Testis (tissue), 3 donors: ENCODE measurements around the gene ZFYVE28. TPM values are rescaled to one million over a fixed set of nuclear protein-coding genes. Genes with fewer than 3 reads are reported as not detected.
A peak's percentile ranks its signal among the peaks of the same experiment; 100 is the strongest.

Experiments used
- DNase-seq: peaks from one replicate; pipeline ENCODE4 v3.0.0-alpha.2; 2019
- H3K27ac ChIP-seq, 2 donors: fragments of 200-600 bp; sonication (generic); one replicate each; pipeline ENCODE4 v1.5.1; 2019
- H3K27me3 ChIP-seq: fragments of 200-600 bp; sonication (generic); one replicate; pipeline ENCODE4 v1.5.1; 2019
- H3K36me3 ChIP-seq: fragments of 200-600 bp; sonication (generic); one replicate; pipeline ENCODE4 v1.5.1; 2017; ENCODE audit warnings: low read depth; ENCODE audit errors: missing control alignments
- H3K4me1 ChIP-seq: fragments of 200-600 bp; sonication (generic); one replicate; pipeline ENCODE4 v1.5.1; 2019
- H3K4me3 ChIP-seq, 2 donors: fragments of 200-600 bp; sonication (generic); one replicate each; pipeline ENCODE4 v1.5.1; 2017 to 2019
- H3K9me3 ChIP-seq: fragments of 200-600 bp; sonication (generic); one replicate; pipeline ENCODE4 v1.5.1; 2017
- POLR2A ChIP-seq: fragments of 450-650 bp; IDR thresholded peaks from one replicate; pipeline ENCODE4 v1.6.1; 2017; ENCODE audit warnings: antibody characterized with exemption, mild to moderate bottlenecking, moderate library complexity
- WGBS, 2 donors: methylation state at CpG; one replicate each; pipeline ENCODE4 v1.1.5; 2018; 5-methylcytosine and 5-hydroxymethylcytosine counted together
- intact Hi-C: fragments of 100-400 bp; cut with DNase I; formaldehyde crosslinking; loops from one replicate; pipeline ENCODE4 v1.15.1; 2023; ENCODE audit warnings: low total_unique reads
- polyA plus RNA-seq: library from polyadenylated mRNA; stranded (reverse); fragments of 350-450 nt; fragmentation: Illumina TruSeq; extraction: RNeasy Lipid Tissue Mini Kit (QIAGEN cat#74804); gene quantifications from one replicate; pipeline ENCODE4 v1.2.3, GENCODE V29; 2014; ENCODE audit warnings: low read depth, low replicate concordance; ENCODE audit not compliant: insufficient read depth
- total RNA-seq, 2 donors: library from RNA; depleted of rRNA; stranded (reverse); fragments of >200 nt; gene quantifications; one replicate each; pipeline ENCODE4 v1.2.3, GENCODE V29; 2016
- TF ChIP-seq, protein P1 (sequence below), 3 experiments: fragments of 450-650 bp in 2 of 3; fragments of 200-600 bp in 1 of 3; sonication (generic) in 1 of 3; IDR thresholded peaks; one replicate each; pipeline ENCODE4 v1.5.1; 2016 to 2019; ENCODE audit warnings: antibody characterized with exemption in 3 of 3, mild to moderate bottlenecking in 2 of 3, moderate library complexity in 1 of 3

The ZFYVE28 gene
- total and polyA plus RNA-seq, 3 donors from 2014 or later, result 14.7 to 55.3 (median 40.5) TPM

DNA sequence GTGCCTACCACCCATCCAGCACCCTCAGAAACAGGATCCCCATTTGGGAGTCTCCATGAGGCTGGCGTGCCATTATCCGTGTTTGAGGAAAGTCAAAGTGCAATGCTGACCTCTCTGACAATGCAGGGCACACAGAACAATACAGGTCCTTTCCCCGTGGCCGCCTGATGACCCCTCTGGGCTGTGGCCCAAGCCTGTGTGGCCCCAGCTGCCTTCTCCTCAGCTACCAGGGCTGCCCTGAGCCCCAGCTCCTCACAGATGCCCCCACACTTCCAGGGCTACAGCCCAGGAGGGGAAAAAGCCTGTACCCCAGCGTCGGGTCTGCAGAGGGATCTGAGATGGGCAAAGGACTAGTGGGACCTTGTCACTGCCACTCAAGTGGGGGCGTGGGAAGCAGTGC lies 15.5 kb downstream of the ZFYVE28 start:
- Histone ChIP-seq H3K9me3 (no peaks in the 10 kb centered on the region), H3K27me3 (no peaks in the 10 kb centered on the region), H3K27ac (no peak overlapping the region), H3K4me3 (no peak overlapping the region), H3K36me3 (no peaks in the 10 kb centered on the region), H3K4me1 (peaks cover 16% of the 10 kb centered on the region)
- no peak for DNase-seq
- TF ChIP-seq, protein P1, sequence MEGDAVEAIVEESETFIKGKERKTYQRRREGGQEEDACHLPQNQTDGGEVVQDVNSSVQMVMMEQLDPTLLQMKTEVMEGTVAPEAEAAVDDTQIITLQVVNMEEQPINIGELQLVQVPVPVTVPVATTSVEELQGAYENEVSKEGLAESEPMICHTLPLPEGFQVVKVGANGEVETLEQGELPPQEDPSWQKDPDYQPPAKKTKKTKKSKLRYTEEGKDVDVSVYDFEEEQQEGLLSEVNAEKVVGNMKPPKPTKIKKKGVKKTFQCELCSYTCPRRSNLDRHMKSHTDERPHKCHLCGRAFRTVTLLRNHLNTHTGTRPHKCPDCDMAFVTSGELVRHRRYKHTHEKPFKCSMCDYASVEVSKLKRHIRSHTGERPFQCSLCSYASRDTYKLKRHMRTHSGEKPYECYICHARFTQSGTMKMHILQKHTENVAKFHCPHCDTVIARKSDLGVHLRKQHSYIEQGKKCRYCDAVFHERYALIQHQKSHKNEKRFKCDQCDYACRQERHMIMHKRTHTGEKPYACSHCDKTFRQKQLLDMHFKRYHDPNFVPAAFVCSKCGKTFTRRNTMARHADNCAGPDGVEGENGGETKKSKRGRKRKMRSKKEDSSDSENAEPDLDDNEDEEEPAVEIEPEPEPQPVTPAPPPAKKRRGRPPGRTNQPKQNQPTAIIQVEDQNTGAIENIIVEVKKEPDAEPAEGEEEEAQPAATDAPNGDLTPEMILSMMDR (IDR thresholded peaks at IDR 0.05), result no peak
- no peak for TF ChIP-seq POLR2A
- 66% methylated on average over 5 to 7 of the region's 7 CpGs for WGBS, 2 donors
- intact Hi-C loops, result no loop called here

DNA sequence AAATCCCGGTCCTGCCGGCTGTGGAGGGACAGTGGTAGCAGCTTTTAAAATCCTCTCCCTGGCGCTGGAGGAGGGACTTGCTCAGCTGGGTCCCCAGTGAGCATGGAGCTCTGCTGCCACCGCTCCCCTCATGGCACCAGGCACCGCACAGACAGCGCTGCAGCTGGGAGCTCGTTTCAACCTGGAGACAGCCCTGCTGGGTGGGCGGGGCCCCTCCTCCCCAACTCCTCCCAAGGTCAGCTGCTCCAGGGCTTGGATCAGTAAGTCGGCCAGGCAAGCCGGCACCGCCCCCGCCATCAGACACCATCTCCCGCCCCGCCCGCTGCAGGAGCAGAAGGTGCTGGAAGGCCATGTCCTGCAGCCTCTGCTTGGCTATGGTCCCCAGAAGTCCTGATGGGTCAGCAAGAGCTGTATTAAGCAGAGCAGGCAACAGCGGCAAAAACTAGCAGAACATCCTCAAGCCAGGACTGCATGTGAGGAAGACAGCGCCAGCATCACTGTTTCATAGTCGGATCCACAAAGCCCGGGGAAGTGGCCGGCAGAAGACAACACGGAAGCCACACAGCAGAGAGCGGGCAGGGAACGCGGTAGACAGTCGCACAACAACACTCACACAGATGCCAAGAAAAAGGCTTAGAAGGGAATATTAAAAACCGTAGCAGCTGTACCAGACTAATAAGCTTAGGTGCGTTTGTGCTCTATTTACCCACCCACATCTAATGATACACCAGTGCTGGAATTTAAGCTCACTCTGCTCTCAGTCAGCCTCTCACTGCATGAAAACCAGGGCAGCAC lies 16.2 kb downstream of the ZFYVE28 start:
- no peaks in the 10 kb centered on the region for H3K9me3 ChIP-seq
- intact Hi-C loops, result no loop called here
- no peaks in the 10 kb centered on the region for H3K36me3 ChIP-seq
- peak; percentile 96 for DNase-seq
- H3K4me3 ChIP-seq, result no peak overlapping the region
- no peaks in the 10 kb centered on the region for H3K27me3 ChIP-seq
- H3K27ac ChIP-seq, result peak overlapping the region in 1 of 2 donors; percentile 19
- TF ChIP-seq, protein P1 (IDR thresholded peaks at IDR 0.05), result no peak
- no peak for TF ChIP-seq POLR2A
- H3K4me1 ChIP-seq, result peaks cover 16% of the 10 kb centered on the region
- 12 to 30% methylated on average over 16 to 27 of the region's 27 CpGs for WGBS, 2 donors

DNA sequence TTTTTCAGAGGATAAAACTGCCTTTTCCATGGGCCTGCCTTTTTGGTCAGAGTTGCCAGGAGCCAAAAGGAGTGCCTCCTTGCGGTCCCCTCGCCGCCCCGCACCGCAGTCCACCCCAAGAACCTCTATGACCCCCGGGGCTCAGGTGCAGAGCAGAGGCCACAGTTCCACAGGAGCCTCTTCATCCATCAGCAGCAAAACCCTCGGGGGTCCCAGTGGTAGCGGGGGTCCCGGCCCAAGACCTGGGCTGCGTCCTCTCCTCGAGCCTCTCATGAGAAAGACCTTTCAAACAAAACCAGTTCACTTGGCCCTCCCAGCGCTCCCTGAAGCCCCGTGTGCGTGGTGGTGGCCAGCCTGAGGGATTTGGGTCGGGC lies 16.8 kb downstream of the ZFYVE28 start:
- Histone ChIP-seq H3K4me3 (no peak overlapping the region), H3K4me1 (peaks cover 16% of the 10 kb centered on the region), H3K27ac (no peak overlapping the region), H3K27me3 (no peaks in the 10 kb centered on the region), H3K36me3 (no peaks in the 10 kb centered on the region), H3K9me3 (no peaks in the 10 kb centered on the region)
- TF ChIP-seq POLR2A, result no peak
- TF ChIP-seq, protein P1 (IDR thresholded peaks at IDR 0.05), result no peak
- 51 to 70% methylated on average over 11 to 15 of the region's 15 CpGs for WGBS, 2 donors
- intact Hi-C loops, result no loop called here
- no peak for DNase-seq

DNA sequence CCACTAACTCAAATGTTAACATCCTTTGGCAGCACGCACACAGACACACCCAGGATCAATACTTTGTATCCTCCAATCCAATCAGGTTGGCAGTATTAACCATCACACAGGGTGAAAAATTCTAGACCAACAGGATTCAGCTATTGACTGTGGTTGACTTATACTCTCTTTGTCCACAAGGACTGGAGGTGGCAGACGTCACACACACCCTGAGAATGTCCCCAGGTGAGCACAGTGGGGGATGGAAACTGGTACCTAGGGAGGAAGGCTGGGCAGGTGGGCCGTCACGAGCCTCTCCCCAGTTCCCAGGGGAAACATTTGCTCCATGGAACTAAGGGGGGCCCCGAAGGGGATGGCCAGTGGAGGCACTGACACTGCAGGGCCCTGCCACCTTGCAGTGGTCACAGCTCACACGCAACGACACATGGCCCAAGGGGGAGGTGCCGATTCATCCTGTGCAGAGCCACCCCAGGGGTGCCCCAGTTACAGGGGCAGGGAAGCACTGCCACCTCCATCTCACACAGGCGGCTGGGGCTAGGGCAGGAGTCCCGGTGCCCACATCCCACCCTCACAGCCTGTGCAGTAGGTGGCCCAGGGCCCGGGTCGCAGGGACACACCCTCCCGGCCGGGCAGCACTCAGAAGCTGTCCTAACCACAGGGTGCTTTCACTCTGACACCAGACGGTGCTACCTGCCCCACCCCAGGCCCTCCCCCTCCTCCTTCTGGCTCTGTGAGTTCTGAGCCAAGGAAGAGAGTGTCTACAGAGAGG lies 17.4 kb downstream of the ZFYVE28 start:
- H3K27me3 ChIP-seq, result no peaks in the 10 kb centered on the region
- H3K4me1 ChIP-seq, result peaks cover 16% of the 10 kb centered on the region
- no peak overlapping the region for H3K4me3 ChIP-seq
- H3K9me3 ChIP-seq, result no peaks in the 10 kb centered on the region
- WGBS, 2 donors, result 77 to 79% methylated on average over 12 to 15 of the region's 15 CpGs
- no peak for TF ChIP-seq POLR2A
- TF ChIP-seq, protein P1 (IDR thresholded peaks at IDR 0.05), result no peak
- intact Hi-C loops, result no loop called here
- no peak for DNase-seq
- H3K36me3 ChIP-seq, result no peaks in the 10 kb centered on the region
- no peak overlapping the region for H3K27ac ChIP-seq
